HG03460 (cell line): ENCODE measurements around the gene ABCD4.
"Not testable (repeated sequence)": the region's sequence is repeated elsewhere in the genome, so short reads cannot be mapped to it uniquely, and the experiment has no call there.

Source experiments
- ATAC-seq: cut with Tn5 transposase; IDR thresholded peaks from one replicate; pipeline ENCODE4 v1.9.1; 2021; ENCODE audit not compliant: unreplicated experiment

ABCD4 gene

DNA sequence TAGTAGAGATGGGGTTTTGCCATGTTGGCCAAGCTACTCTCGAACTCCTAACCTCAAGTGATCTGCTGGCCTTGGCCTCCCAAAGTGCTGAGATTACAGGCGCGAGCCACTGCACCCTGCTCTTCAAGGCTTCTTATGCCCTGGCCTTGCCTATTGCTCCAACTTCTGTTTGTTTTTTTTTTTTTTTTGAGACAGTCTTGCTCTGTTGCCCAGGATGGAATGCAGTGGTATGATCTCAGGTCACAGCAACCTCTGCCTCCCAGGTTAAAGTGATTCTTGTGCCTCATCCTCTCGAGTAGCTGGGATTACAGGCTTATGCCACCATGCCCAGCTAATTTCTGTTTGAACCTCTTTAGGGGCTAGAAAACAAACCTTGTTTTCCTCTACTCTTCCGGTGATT is 6.0 kb upstream of the ABCD4 start:
- ATAC-seq, result no peak

DNA sequence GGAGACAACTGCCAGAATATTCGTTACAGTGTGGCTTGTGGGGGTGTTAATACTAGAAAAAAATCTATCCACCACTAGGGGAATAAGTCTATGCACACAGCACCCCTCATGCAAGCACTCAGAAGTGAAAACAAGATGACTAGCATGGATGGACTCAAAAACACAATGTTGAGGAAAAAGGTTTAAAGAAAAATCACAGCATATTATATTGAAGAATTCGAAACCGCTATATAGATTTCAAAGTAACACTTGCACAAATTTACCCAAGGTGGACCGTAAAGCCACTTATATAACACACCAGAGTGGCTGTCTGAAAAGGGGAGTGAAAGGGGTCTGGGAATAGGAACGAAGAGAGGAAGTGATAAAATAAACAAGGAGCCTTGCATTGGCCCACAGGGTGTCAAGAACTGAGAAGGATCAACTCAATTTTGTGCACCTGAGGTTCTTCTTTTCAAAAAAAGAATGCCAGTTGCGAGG is 544 bp downstream of the ABCD4 start:
- ATAC-seq, result peak; percentile 43

- no peak for ATAC-seq
Observed at GRCh38 chr14:74301594-74302151, 1.1 kb downstream of the ABCD4 start.

DNA sequence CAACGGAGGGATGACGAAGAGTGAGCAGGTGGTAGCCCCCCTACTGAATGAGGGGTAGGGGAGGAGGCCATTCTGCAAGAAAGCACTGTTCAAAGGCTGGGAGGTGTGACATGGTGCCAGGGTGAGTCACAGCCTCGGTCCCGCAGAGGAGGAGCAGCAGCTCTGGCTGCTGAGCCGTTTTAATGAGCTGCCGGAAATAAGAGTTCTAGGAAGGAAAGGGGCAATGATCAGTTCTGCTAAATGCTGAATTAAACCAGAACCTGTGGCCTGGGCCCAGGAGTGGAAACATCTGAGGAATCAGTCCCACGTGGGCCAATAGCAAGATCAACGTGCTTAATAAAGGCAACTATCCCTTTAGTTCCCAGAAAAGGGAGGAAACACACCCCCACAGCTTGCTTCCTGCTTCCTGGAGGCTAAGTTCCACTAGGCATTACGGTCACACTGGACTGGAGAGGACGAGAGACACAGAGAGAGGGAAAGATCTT is 3.6 kb downstream of the ABCD4 start:
- ATAC-seq, result no peak

GRCh38 chr14:74297986-74298385 is 4.7 kb downstream of the ABCD4 start:
- ATAC-seq, result no peak

- ATAC-seq, result no peak
Observed at GRCh38 chr14:74296037-74296467, 6.7 kb downstream of the ABCD4 start.

DNA sequence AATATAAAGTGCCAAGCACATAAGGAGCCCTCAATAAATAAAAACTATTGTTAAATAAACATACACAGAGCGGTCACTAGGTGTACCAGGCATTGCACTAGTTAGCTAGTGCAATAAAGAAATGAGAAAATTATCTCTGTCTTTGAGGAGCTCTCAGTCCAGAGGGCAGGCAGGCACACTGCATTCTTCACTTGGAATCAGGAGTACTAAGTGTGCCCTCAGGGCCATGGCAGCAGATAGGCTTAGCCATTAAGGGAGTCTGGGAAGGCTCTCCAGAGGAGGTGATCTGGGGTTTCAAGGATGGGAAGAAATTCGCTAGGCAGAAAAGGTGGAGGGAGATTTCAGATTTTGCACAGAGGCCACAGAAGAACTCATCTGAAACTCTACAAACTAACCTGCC is 9.1 kb downstream of the ABCD4 start:
- no peak for ATAC-seq

DNA sequence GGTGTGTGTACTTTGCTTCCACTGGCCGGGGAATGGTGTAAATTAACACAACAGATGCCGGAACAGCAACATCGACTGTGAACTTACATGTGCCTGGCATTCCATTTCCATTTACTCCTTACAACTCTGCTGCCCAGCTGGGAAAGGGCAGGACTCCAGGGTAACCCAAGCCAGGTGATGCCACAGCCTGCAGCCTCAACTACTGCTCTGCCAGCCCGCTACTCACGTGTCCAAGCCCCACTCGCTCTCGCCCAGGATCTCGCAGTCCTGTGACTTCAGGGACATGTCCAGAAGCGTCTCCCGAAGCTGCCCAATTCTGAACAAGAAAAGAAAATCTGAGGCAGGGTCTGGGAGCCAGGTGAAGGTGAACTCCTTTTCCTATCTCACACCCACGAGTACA is 10.7 kb downstream of the ABCD4 start:
- ATAC-seq, result no peak

GRCh38 chr14:74290415-74290814 is 12.3 kb downstream of the ABCD4 start:
- ATAC-seq, result no peak

GRCh38 chr14:74289801-74290200 is 12.9 kb downstream of the ABCD4 start:
- ATAC-seq, result no peak

DNA sequence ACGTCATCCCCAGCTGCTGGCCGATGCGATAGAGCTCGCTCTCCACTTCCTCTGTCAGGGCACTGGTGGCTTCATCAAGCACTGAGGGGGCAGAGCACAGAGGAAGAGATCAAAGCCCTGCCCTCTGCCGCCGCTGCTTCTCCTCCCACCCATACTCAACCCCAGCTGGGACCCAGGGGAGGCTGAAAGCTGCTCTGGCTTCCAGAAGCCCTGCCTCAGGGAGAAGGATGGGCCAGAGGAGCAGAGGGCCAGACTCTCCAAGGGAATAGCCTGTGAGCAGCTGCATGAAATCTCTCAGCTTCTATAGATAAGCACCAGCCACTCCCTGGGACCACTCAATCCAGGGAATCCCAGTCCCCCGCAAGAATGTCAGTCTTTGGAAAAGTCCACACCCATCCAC is 16.0 kb downstream of the ABCD4 start:
- no peak for ATAC-seq

- no peak for ATAC-seq
Observed at GRCh38 chr14:74281069-74281468, 21.7 kb downstream of the ABCD4 start.

GRCh38 chr14:74278080-74278479 is 24.7 kb downstream of the ABCD4 start:
- ATAC-seq, result no peak

DNA sequence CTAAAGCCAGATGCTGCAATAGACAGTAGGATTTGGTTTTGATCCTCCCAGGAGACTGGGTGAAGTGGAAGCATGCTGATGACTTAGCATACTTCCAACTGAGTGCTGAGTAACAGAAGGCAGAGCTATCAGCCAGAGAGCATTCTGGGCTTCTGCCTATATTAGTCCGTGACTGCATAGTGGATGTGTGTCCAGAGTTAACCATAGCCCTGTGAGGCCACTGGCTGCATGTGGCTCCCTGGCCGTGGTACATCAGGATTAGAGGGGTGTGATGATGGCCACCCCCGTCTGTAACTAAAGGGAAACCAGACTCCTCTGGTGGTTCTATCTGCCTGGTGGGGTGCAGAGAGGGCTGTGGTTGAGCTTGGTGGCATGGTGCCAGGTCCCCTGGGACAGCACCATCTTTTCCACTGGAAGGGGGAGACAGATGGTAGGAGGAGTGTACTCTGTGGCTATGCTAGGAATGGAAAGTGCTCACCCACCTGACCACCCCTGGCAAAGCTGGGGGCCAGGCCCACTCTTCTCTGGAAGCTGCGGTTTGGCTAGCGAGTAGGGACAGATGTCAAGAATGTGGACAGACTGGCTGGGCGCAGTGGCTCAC is 27.4 kb downstream of the ABCD4 start:
- no peak for ATAC-seq

GRCh38 chr14:74271365-74271764 is 31.4 kb downstream of the ABCD4 start:
- ATAC-seq, result no peak

- ATAC-seq, result not testable (repeated sequence)
Observed at GRCh38 chr14:74270382-74271177, 32.2 kb downstream of the ABCD4 start.

GRCh38 chr14:74267588-74267987 is 35.1 kb downstream of the ABCD4 start:
- no peak for ATAC-seq

GRCh38 chr14:74265301-74265965 is 37.3 kb downstream of the ABCD4 start:
- ATAC-seq, result no peak

DNA sequence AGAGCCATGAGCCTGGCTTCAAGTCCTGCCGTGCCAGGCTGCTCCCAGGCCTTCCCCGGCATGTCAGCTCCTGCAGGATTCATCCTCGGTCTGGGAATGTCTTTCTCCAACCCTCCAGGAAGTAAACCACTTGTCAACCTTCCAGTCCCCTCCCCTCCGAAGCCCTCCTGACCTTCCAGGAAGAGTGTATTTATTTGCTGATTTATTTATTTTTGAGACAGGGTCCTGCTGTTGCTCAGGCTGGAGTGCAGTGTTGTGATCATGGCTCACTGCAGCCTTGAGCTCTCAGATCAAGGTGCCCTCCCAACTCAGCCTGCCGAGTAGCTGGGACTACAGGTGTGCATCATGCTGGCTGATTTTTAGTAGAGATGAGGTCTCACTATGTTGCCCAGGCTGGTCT is 38.8 kb downstream of the ABCD4 start:
- no peak for ATAC-seq

DNA sequence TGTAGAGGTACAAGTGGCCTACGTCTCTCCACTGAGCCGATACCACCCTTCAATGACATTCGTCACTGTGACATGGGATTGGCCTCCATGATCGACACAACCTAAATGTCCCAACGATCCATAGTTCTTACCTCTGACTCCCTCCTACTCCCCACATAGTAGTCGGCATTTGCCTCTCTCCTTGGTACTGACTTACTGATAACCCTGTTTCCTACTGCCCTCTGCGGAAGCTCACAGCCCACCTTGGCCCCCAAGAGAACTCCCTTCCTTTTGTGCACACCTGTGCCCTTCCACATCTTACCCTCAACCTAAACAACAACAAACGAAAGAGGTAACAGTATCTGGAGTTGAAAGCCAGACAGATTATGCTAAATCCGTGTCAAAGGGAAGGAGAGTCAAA is 39.6 kb downstream of the ABCD4 start:
- ATAC-seq, result no peak

GRCh38 chr14:74262076-74262475 is 40.7 kb downstream of the ABCD4 start:
- ATAC-seq, result no peak

- no peak for ATAC-seq
Observed at GRCh38 chr14:74261288-74261687, 41.4 kb downstream of the ABCD4 start.
